PC-9 (cell line): ENCODE results near the gene NID1. TPM values are rescaled to one million over a fixed set of nuclear protein-coding genes. Genes with fewer than 3 reads are reported as not detected.

ENCODE experiments used
- BruUV-seq: library from RNA; stranded (reverse); fragments of 400-500 nt; replicated peaks from 2 replicates; lab custom pipeline; 2021; lab: Mats Ljungman, UMichigan
- CTCF ChIA-PET: fragments of 300-600 bp; sonication (Branson Sonifier 250); formaldehyde crosslinking; loops from one replicate; lab custom pipeline; 2022; ENCODE audit warnings: antibody characterized with exemption; lab: Charles Lee
- POLR2A ChIA-PET: fragments of 300-600 bp; sonication (Branson Sonifier 250); formaldehyde crosslinking; loops from one replicate; lab custom pipeline; 2022; ENCODE audit warnings: antibody characterized with exemption; ENCODE audit not compliant: unreplicated experiment; lab: Charles Lee
- DNase-seq, 2 experiments: peaks; one replicate each; pipeline versions ENCODE4 v3.0.0 to v3.0.0-alpha.2; 2015 to 2022; ENCODE audit warnings: mixed read lengths in 1 of 2
- H2AFZ ChIP-seq: fragments of 200-600 bp; sonication (generic); 2 replicates; pipeline ENCODE4 v1.8.1; 2017; ENCODE audit warnings: antibody characterized with exemption
- H3F3A ChIP-seq: fragments of 200-600 bp; sonication (generic); 2 replicates; pipeline ENCODE4 v1.8.1; 2017; ENCODE audit warnings: antibody characterized with exemption, mild to moderate bottlenecking, low read depth; ENCODE audit not compliant: insufficient read depth
- H3K27ac ChIP-seq: fragments of 200-600 bp; sonication (generic); 2 replicates; pipeline ENCODE4 v1.6.1; 2016; ENCODE audit warnings: mixed run types
- H3K27me3 ChIP-seq: fragments of 200-600 bp; sonication (generic); 2 replicates; pipeline ENCODE4 v1.6.1; 2016; ENCODE audit warnings: low read depth, mixed run types; ENCODE audit not compliant: insufficient read depth
- H3K36me3 ChIP-seq: fragments of 200-600 bp; sonication (generic); 2 replicates; pipeline ENCODE4 v1.6.1; 2016; ENCODE audit warnings: low read depth, mixed run types
- H3K4me1 ChIP-seq: fragments of 200-600 bp; sonication (generic); replicated peaks from 2 replicates; pipeline ENCODE4 v1.6.1; 2016; ENCODE audit warnings: mixed run types; ENCODE audit not compliant: insufficient read depth
- H3K4me2 ChIP-seq: fragments of 200-600 bp; sonication (generic); 2 replicates; pipeline ENCODE4 v1.6.1; 2017; ENCODE audit warnings: mixed run types
- H3K4me3 ChIP-seq: fragments of 200-600 bp; sonication (generic); 2 replicates; pipeline ENCODE4 v1.6.1; 2016; ENCODE audit warnings: mixed run types
- H3K79me2 ChIP-seq: fragments of 200-600 bp; sonication (generic); 2 replicates; pipeline ENCODE4 v1.6.1; 2017; ENCODE audit warnings: low read depth, mixed run types
- H3K9me2 ChIP-seq: fragments of 200-600 bp; sonication (generic); 2 replicates; pipeline ENCODE4 v1.8.1; 2017; ENCODE audit warnings: mild to moderate bottlenecking; ENCODE audit not compliant: insufficient read depth
- H3K9me3 ChIP-seq: fragments of 200-600 bp; sonication (generic); 2 replicates; pipeline ENCODE4 v1.8.1; 2016; ENCODE audit warnings: low read depth; ENCODE audit not compliant: insufficient read depth
- H4K20me1 ChIP-seq: fragments of 200-600 bp; sonication (generic); 2 replicates; pipeline ENCODE4 v1.8.1; 2017; ENCODE audit not compliant: insufficient read depth
- EZH2 ChIP-seq: fragments of 200-600 bp; sonication (generic); IDR thresholded peaks from 2 replicates; pipeline ENCODE4 v1.8.0; 2017; ENCODE audit warnings: antibody characterized with exemption, low read depth
- intact Hi-C: fragments of 100-400 bp; cut with micrococcal nuclease; formaldehyde crosslinking; loops from one replicate; pipeline ENCODE4 v1.10.0; 2022; ENCODE audit not compliant: unreplicated experiment
- total RNA-seq: library from RNA; stranded (reverse); gene quantifications from 2 replicates; pipeline ENCODE4 v1.2.3, GENCODE V29; 2021
- TF ChIP-seq, protein P1 (sequence below): fragments of 200-600 bp; sonication (generic); conservative IDR thresholded peaks from 2 replicates; pipeline ENCODE4 v1.6.1; 2017; ENCODE audit warnings: mixed run types, antibody characterized with exemption, mild to moderate bottlenecking, moderate library complexity

Gene NID1
- total RNA-seq, 1 experiment from 2014 or later: not detected

DNA sequence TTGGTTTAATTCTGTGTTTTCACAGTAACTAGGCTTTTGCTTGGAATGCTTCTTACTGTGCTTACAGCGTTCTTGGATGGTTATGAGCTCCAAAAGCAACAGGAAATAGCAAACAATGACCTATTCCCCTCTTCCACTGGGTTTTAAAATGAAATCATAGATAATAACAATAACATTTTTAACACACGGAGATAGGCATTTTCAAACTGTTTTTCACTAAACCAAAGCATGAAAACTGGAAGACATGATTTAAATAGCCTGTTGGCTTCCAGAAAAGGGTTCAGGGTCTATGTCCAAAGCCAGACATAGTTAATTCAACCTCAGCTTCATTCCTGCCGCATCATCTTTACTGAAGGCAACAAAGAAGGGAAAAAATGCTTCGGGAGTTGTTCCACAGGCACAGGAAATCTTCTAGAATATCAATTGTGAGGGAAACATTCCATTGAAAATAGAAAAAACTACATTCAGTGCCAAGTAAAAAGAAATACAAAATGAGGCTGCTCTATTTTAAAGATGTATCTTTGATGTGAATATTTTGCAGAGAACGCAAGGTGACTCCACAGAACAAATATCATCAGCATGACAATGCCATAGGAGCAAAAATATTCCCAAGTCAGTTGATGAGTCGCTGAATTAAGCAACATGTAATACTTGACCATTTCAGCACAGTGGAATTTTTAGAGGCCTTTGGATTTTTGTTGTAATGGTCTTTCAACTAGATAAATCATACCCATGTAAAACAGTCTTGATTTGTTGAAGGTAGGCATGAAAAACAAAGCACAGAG, 80.7 kb downstream of the NID1 start:
- Histone ChIP-seq H3K36me3 (no peaks in the 10 kb centered on the region), H3K9me2 (no peaks in the 10 kb centered on the region), H3K4me2 (no peak overlapping the region), H3F3A (no peaks in the 10 kb centered on the region), H3K9me3 (no peaks in the 10 kb centered on the region), H3K27me3 (no peaks in the 10 kb centered on the region), H3K4me3 (no peak overlapping the region), H4K20me1 (no peaks in the 10 kb centered on the region), H3K27ac (peak overlapping the region; percentile 44), H2AFZ (no peak overlapping the region), H3K79me2 (no peaks in the 10 kb centered on the region), H3K4me1 (peaks cover 6% of the 10 kb centered on the region)
- TF ChIP-seq EZH2: no peak
- TF ChIP-seq, protein P1, sequence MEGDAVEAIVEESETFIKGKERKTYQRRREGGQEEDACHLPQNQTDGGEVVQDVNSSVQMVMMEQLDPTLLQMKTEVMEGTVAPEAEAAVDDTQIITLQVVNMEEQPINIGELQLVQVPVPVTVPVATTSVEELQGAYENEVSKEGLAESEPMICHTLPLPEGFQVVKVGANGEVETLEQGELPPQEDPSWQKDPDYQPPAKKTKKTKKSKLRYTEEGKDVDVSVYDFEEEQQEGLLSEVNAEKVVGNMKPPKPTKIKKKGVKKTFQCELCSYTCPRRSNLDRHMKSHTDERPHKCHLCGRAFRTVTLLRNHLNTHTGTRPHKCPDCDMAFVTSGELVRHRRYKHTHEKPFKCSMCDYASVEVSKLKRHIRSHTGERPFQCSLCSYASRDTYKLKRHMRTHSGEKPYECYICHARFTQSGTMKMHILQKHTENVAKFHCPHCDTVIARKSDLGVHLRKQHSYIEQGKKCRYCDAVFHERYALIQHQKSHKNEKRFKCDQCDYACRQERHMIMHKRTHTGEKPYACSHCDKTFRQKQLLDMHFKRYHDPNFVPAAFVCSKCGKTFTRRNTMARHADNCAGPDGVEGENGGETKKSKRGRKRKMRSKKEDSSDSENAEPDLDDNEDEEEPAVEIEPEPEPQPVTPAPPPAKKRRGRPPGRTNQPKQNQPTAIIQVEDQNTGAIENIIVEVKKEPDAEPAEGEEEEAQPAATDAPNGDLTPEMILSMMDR: no peak
- intact Hi-C loops: no loop called here
- ChIA-PET POLR2A (no interaction called here), CTCF (interaction anchor here (0.5 to 0.9 kb wide), 3 partner anchors 9 to 1676 kb away, joined by 3 to 5 read pairs (median 3); no protein-coding TSS in a partner anchor)
- DNase-seq: peak in 1 of 2 experiments; percentile 62
- BruUV-seq: no TSS peak

DNA sequence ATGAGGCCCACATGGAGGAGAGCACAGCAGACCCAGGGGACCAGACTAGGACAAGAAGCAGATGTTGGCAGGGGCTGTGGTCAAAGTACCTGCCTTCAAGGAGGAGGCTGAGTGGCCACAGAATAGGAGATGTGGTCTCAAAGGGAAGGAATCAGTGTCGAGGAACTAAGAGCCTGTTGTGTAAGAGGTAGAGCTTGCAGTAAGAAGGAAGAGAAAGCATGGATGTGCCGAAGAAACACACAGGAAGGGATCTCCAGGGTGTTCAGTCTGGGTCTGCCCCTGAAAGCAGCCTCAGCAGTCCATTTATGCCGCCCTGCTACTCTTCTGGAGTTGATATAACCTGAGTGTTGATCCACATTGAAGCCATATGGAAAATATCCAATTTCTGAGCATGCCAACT, 83.9 kb downstream of the NID1 start:
- H3F3A ChIP-seq: no peaks in the 10 kb centered on the region
- DNase-seq: no peak
- H2AFZ ChIP-seq: no peak overlapping the region
- ChIA-PET CTCF (no interaction called here), POLR2A (no interaction called here)
- H3K4me1 ChIP-seq: peaks cover 6% of the 10 kb centered on the region
- H3K27ac ChIP-seq: no peak overlapping the region
- H4K20me1 ChIP-seq: no peaks in the 10 kb centered on the region
- no peaks in the 10 kb centered on the region for H3K79me2 ChIP-seq
- no peaks in the 10 kb centered on the region for H3K9me2 ChIP-seq
- no peaks in the 10 kb centered on the region for H3K9me3 ChIP-seq
- no peak overlapping the region for H3K4me2 ChIP-seq
- H3K27me3 ChIP-seq: no peaks in the 10 kb centered on the region
- TF ChIP-seq, protein P1: no peak
- BruUV-seq: no TSS peak
- intact Hi-C loops: no loop called here
- no peak overlapping the region for H3K4me3 ChIP-seq
- no peaks in the 10 kb centered on the region for H3K36me3 ChIP-seq

DNA sequence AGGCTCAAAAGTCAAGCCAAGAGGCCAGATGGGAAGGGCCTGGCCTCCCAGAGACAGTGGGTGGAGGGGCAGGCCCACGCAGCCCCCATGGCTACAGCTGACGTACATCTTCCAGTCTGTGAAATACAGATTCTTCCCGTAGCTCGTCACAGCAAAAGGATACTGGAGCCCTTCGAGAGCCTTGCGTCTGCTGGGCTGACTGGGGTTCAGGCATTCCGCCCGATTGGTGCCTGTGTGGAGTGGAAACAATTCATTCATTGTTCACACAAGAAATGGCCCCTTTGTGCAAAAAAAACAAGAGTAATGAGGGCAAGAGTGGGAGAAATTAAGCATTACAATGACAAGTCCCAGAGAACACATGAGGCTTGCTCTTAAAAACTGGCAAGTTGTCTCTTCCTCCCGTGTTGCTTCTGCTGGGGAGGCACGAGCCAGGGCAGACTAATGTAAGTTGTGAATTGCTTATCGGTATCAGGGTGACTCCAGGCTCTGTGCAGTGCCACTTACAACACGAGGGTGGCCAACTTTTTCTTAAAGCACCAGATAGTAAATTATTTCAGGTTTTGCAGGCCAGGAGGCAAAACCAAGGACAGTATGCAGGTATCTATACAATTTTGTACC, 85.1 kb downstream of the NID1 start:
- Histone ChIP-seq H4K20me1 (no peaks in the 10 kb centered on the region), H3K27ac (no peak overlapping the region), H3K4me1 (peaks cover 6% of the 10 kb centered on the region), H3K4me3 (no peak overlapping the region), H3K36me3 (no peaks in the 10 kb centered on the region), H3K9me3 (no peaks in the 10 kb centered on the region), H2AFZ (no peak overlapping the region), H3K9me2 (no peaks in the 10 kb centered on the region), H3K27me3 (no peaks in the 10 kb centered on the region), H3K4me2 (no peak overlapping the region), H3K79me2 (no peaks in the 10 kb centered on the region), H3F3A (no peaks in the 10 kb centered on the region)
- POLR2A ChIA-PET: no interaction called here
- CTCF ChIA-PET: no interaction called here
- no TSS peak for BruUV-seq
- TF ChIP-seq, protein P1: no peak
- TF ChIP-seq EZH2: no peak
- intact Hi-C loops: loop anchor here (10.0 kb wide), 1 partner anchor 885 kb away; no protein-coding TSS in a partner anchor
- DNase-seq: no peak
